Stimulated activated CD4-positive, alpha-beta T cell treated with anti-CD3 and anti-CD28 coated beads, Interleukin-2, amount 100 ng/mL, for 48 hours (primary cell): ENCODE data around the gene GTF3C5.

Experiments used
- DNase-seq, 2 donors: peaks; one replicate each; pipeline ENCODE4 v3.0.0-alpha.2; 2020

The GTF3C5 gene

GRCh38 chr9:133031496-133031911, 707 bp downstream of the GTF3C5 start:
- no peak for DNase-seq

DNA sequence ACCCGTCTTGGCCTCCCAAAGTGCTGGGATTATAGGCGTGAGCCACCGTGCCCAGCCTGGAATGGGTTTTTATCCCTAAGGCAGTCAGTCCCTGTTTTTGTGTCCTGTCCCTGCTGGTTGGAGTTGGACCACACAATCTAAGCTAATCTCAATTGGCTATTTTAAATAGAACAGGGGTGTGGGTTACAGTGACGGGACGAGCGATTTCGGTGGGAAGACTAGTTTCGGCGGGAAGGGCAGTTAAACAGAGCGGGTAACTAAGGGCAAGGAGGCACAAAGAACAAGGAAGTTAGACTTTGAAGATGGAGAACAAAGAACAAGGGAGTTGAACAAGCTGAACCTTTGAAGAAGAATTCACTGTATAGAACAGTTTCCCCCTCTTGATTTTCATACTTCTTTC, 1.4 kb downstream of the GTF3C5 start:
- no peak for DNase-seq

DNA sequence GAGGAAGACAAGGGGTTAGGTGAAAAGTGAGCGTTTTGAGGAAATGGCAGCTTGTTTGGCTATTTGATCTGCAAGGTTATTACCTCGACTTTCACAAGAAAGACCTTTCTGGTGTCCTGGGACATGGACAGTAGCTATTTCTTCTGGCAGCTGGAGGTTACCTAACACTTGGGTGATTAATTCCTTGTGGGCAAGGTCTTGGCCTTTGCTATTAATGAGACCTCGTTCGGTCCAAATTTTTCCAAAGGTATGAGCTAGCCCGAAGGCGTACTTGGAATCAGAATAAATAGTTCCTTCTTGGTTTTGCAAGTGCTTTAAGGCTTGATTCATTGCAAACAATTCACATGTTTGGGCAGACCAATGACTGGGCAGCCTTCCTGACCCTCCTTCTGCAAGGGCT, 4.9 kb downstream of the GTF3C5 start:
- no peak for DNase-seq

DNA sequence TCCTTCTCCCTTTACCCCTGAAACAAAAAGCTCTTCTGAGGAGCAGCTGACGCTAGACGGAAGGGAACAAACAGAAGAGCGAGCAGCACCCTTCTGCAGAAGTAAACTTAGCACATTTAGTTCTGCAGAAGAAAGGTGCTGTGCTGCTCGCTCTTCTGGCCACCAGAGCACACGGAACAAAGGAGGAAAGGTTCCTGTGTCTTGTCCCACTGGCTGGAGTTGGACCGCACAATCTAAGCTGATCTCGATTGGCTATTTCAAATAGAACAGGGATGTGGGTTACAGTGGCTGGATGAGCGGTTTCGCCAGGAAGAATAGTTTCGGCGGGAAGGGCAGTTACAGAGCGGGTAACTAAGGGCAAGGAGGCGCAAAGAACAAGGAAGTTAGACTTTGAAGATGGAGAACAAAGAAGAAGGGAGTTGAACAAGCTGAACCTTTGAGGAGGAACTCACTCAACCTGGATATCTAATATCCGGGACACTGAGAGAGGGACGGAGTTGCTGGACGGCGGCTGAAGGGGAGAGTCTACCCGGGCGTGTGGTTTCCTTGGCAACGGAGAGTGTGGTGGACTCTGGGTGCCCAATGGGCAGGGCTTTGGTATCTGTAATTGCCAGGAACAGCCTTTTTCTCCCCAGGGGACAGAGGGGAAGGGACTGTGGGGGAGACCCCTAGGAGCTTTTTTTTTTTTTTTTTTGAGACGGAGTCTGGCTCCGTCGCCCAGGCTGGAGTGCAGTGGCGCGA, 7.1 kb downstream of the GTF3C5 start:
- no peak for DNase-seq

- peak; percentile 36 to 38 for DNase-seq
Observed at GRCh38 chr9:133040892-133041479, 10.2 kb downstream of the GTF3C5 start.

- DNase-seq = no peak
Observed at GRCh38 chr9:133041958-133042357, 11.2 kb downstream of the GTF3C5 start.

DNA sequence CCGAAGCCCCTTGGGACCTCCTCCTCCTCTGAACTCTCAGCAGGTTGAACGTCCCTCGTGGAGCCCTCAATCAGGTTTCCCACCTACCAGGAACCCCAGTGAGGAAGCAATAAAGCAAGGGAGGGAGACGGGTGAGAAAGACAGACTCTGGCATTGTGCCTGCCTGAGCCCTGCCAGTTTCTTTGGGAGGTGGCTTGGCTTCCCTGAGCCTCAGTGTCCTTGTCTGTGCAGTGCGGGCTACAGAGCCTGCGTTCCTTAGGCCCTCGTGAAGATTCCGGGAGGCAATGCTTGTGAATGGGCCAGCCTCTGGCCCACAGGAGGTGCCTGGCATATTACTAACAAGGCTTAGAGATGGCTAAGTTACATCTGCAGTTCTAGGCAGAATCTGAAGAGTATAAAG, 11.9 kb downstream of the GTF3C5 start:
- no peak for DNase-seq

GRCh38 chr9:133043449-133044035, 12.7 kb downstream of the GTF3C5 start:
- no peak for DNase-seq

DNA sequence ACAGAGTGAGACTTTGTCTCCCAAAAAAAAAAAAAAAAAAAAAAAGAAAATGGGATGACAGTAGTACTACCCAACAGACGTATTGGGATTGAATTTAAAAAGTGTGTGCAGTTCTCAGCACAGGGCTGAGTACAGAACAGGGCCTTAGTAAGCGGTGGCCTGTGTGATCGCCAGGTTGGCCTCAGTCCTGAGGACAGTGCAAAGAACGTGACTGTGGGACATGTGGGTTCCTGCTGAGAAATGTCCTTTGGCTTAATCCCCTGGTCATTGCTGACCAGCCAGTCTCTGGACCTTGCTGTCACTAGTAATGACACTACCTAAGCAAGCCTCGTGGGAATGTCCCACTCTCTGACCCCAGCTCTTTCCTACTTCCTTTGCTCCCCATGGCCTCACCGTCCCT, 13.3 kb downstream of the GTF3C5 start:
- no peak for DNase-seq

- DNase-seq = no peak
Observed at GRCh38 chr9:133044661-133045060, 13.9 kb downstream of the GTF3C5 start.

- DNase-seq = no peak
Observed at GRCh38 chr9:133045132-133045531, 14.3 kb downstream of the GTF3C5 start.

DNA sequence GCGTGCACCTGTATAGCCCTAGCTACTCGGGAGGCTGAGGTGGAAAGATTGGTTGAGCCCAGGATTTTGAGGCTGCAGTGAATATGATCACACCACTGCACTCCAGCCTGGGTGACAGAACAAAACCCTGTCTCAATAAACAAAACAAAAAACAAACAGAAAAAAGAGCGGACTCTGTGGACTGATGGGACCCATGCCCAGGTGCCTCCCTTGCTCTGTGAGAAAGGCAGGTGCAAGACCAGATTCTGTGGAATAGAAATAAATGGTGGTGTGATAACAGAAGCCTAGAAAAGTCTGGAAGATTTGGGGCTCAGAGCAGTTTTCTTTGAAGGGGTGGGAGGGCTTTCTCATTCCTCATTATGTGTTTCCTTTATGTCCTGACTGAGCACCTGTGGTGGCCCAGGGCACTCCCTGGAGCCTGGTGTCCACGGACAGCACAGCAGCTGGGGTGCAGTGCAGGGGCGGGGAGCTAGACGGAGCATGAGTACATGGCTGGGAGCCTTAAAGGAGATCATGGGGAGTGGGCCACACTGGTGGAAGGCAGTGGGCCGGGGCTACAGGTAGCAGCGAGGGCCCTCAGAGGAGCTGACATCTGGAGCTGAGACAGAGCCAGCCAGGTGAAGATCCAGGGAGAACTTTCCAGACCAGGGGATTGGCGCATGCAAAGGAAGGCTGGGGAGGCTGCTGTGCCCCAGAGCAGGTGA, 15.6 kb downstream of the GTF3C5 start:
- no peak for DNase-seq

- DNase-seq = no peak
Observed at GRCh38 chr9:133046900-133047295, 16.1 kb downstream of the GTF3C5 start.

GRCh38 chr9:133048595-133048994, 17.8 kb downstream of the GTF3C5 start:
- no peak for DNase-seq

DNA sequence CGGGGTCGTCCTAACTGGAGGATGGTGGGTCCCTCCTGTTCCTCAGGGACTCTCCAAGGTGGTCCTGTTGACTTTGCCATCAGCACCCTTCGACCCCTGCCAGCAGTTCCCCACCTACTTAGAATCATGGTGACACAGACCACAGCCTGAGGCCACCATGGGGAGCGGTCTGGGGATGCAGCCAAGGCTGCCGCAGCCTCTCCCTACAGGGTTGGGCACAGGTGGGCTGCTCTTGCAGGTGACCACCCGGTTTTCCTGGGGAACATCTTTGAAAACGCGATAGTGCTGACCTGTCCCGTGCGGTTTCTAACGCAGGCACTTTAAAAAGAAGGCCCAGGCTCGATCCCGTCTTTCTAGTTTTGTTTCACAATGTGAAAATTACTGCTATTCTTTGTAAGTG, 18.2 kb downstream of the GTF3C5 start:
- no peak for DNase-seq

DNA sequence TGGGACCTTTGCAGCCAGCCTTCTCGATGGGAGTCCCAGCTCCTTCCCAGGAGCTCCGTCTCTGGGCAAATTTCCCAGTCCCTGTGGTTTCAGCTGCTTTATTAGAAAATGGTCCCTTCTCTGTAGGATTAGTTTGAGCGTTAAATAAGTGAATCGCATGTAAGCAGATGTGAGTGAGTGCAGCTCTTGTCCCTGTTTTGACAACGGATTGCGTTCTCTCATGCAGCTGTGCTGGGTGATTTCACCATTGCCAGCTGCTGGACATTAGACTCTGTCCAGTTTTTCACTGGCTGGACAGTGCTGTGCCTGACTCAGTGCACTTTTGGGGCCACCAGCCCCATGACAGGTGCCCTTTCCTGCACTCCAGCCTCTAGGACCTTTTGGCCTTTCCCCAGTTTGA, 19.3 kb downstream of the GTF3C5 start:
- DNase-seq = no peak

DNA sequence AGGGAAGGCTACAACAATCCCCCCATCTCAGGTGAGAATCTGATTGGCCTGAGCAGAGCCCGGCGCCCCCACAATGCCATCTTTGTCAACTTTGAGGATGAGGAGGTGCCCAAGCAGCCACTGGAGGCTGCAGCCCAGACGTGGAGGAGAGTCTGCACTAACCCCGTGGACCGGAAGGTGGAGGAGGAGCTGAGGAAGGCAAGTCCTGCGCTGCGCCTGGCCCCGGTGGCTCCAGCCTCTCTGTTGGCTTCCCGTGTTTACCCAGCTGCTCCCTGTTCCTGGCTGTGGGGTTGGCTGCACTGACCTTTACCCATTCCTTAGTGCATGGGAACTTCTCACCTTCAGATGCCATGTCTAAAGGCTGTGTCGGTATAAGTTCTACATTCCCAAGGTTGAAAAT, 20.0 kb downstream of the GTF3C5 start:
- DNase-seq = no peak

DNA sequence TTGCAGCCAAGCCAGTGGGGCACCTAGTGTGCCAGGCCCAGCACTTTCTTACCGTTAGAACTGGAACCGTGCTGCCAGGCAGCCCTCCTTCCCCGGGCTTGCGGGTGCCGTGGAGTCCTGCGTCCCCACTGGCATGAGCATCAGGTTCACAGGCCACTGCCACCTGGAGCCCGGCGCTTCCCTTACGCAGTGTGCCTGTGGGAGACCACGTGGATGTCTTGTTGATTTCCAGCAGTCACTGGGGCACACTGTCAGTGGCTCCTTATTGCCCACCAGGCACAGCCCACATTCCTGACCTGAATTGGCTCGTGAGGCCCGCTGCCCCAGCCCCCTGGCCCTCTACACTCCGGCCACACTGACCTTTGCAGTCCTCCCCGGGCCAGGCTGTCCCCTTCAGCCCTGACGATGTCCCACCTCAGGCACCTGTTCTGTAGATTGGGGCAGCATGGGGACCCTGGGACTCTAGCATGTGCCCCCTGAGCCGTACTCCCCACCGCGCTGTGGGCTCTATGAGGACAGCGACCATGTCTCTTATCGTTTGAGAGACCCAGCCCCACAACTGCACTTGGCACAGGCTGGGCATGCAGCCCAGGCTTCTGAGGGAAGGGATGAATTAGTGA, 20.6 kb downstream of the GTF3C5 start:
- DNase-seq = no peak

DNA sequence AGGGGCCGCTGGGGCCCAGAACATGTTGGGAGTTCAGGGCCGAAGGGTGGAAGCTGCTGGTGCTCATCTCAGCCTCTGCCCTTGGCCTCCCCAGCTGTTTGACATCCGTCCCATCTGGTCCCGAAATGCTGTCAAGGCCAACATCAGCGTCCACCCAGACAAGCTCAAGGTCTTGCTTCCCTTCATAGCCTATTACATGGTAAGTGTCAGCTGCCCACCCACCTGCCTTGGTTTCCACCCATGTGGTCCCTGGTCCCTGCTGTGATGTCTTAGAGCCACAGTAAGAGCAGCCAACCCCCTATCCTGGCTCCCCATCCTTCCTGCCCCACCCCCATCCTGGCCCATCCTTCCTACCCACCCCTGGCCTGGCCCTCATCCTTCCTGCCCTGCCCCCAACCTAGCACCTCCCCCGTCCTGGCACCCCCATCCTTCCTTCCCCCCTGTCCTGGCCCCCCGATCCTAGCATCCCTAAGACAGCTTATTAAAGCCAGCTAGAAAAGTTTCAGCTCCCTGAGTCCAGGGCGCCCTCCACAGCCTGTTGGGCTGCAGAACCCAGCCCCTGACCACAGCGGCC, 21.3 kb downstream of the GTF3C5 start:
- DNase-seq = no peak

DNA sequence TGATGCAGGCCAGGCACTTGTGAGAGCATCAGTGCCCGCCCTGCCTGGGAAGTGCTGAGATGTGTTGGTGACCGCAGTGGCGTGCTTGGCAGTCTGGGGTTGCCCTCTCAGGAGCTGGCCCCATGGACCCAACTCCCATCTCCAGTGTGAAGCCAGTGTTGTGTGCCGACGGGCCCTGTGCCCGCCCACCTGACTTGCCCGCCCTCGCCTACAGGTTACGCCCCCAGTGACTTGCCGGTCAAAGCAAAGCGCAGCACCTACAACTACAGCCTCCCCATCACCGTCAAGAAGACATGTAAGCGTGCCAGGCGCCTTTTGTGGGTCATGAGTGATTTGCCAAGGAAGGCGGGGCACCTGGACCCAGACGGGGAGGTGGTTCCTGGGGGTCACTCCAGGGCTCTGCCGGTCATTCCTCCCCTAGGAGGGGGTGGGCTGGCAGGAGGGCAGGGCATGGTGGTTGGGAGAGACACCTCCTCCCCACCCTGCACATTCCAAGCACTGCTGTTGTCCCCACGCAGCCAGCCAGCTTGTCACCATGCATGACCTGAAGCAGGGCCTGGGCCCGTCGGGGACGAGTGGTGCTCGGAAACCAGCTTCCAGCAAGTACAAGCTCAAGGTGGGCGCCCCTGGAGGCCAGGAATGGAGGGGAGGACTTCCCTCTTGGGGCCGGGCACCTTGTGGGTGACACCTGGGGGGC, 23.5 kb downstream of the GTF3C5 start:
- no peak for DNase-seq

GRCh38 chr9:133054966-133055365, 24.2 kb downstream of the GTF3C5 start:
- DNase-seq = no peak

DNA sequence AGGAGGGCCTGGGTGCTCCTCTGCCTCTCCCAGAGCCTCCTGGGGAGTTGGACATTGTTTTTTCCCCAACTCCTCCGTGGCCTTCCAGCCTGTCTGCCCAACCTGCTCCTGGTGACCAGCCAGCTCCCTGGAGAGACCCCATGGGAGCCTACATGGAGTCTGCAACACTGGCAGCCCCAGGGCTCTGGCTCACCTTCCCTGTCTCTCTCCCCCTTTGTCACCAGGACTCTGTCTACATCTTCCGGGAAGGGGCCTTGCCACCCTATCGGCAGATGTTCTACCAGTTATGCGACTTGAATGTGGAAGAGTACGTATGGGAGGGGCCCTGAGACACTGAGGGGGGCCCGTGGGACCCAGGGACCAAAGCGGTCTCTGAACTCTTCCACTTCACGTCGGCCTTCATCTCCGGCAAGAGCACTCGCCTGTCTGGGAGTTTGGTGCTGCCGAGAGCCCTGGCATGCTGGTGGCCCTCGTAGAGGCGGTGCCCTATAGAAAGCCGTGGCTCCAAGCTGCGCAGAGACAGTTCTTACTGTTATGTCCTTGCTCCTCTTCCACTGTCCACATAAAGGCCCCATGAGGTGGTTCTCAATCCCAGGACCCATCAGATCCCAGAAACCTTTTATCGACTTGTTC, 25.1 kb downstream of the GTF3C5 start:
- no peak for DNase-seq
